Endodermal cell (in vitro differentiated cells): ENCODE measurements around the gene DCPS. TPM values are rescaled to one million over a fixed set of nuclear protein-coding genes. Genes with fewer than 3 reads are reported as not detected.

ENCODE experiments used
- DNase-seq: peaks from one replicate; pipeline ENCODE4 v3.0.0-alpha.2; 2017
- H3K27ac ChIP-seq: 2 replicates; pipeline ENCODE4 v1.5.1; 2013; ENCODE audit warnings: mild to moderate bottlenecking, low read depth, low read length, moderate library complexity
- H3K27me3 ChIP-seq: 2 replicates; pipeline ENCODE4 v1.6.1; 2013; ENCODE audit warnings: mild to moderate bottlenecking, low read length, moderate library complexity; ENCODE audit not compliant: insufficient read depth, control insufficient read depth, poor library complexity, severe bottlenecking
- H3K36me3 ChIP-seq: 2 replicates; pipeline ENCODE4 v1.7.0; 2013; ENCODE audit warnings: mild to moderate bottlenecking, low read length, moderate library complexity; ENCODE audit not compliant: control insufficient read depth, insufficient read depth
- H3K4me1 ChIP-seq: one replicate; pipeline ENCODE4 v1.7.0; 2013; ENCODE audit warnings: low read length; ENCODE audit not compliant: control insufficient read depth, insufficient read depth
- H3K4me3 ChIP-seq: 2 replicates; pipeline ENCODE4 v1.5.1; 2013; ENCODE audit warnings: mild to moderate bottlenecking, low read length, moderate library complexity
- H3K9ac ChIP-seq: 2 replicates; pipeline ENCODE4 v1.6.1; 2013; ENCODE audit warnings: mild to moderate bottlenecking, low read length, moderate library complexity; ENCODE audit not compliant: poor library complexity, severe bottlenecking; ENCODE audit errors: extremely low read depth
- H3K9me3 ChIP-seq: 2 replicates; pipeline ENCODE4 v1.6.1; 2013; ENCODE audit warnings: mild to moderate bottlenecking, low read length, moderate library complexity; ENCODE audit not compliant: control insufficient read depth
- H3K27ac Mint-ChIP-seq: 2 replicates; pipeline ENCODE4 v1.8.0; 2020; ENCODE audit warnings: mixed read lengths
- H3K27me3 Mint-ChIP-seq: 2 replicates; pipeline ENCODE4 v1.8.0; 2021; ENCODE audit warnings: mild to moderate bottlenecking, mixed read lengths; ENCODE audit not compliant: insufficient read depth
- H3K36me3 Mint-ChIP-seq: 2 replicates; pipeline ENCODE4 v1.8.0; 2020; ENCODE audit warnings: low read depth, mixed read lengths
- H3K4me1 Mint-ChIP-seq: 2 replicates; pipeline ENCODE4 v1.8.0; 2020; ENCODE audit warnings: mixed read lengths
- H3K4me3 Mint-ChIP-seq: 2 replicates; pipeline ENCODE4 v1.8.0; 2020; ENCODE audit warnings: mild to moderate bottlenecking, moderate library complexity, mixed read lengths
- H3K9me3 Mint-ChIP-seq: 2 replicates; pipeline ENCODE4 v1.8.0; 2020; ENCODE audit warnings: mild to moderate bottlenecking, mixed read lengths
- CTCF ChIP-seq: fragments of 200-600 bp; sonication (generic); conservative IDR thresholded peaks from 2 replicates; pipeline ENCODE4 v1.5.0; 2021; ENCODE audit warnings: antibody characterized with exemption, mild to moderate bottlenecking
- WGBS, 2 experiments: methylation state at CpG; one replicate each; pipeline versions ENCODE4 v1.1.5 to v1.1.7; 2013; ENCODE audit warnings: missing lambda C conversion rate in 2 of 2, mixed read lengths in 1 of 2; ENCODE audit not compliant: insufficient coverage in 1 of 2, insufficient read length in 1 of 2; 5-methylcytosine and 5-hydroxymethylcytosine counted together
- total RNA-seq, 2 donors: library from RNA; stranded (reverse); fragmentation: NEBNext Ultra II Directional in 1 of 2; extraction: Animal tissue kit (Norgen Biotek cat#: 25700) in 1 of 2; gene quantifications; 2 replicates in 1 of 2; 3 replicates in 1 of 2; pipeline ENCODE4 v1.2.1, GENCODE V29; 2021

The DCPS gene
- total RNA-seq, 2 donors from 2014 or later = 19.0 to 22.6 TPM

- DNase-seq = no peak
- H3K9me3 Mint-ChIP-seq = no peaks in the 10 kb centered on the region
- H3K27ac Mint-ChIP-seq = peak overlapping the region; percentile 53
- H3K36me3 Mint-ChIP-seq = peaks cover 14% of the 10 kb centered on the region
- no peaks in the 10 kb centered on the region for H3K9me3 ChIP-seq
- 94 to 96% methylated on average over 9 to 12 of the region's 12 CpGs for WGBS, 2 experiments
- no peaks in the 10 kb centered on the region for H3K36me3 ChIP-seq
- H3K27me3 ChIP-seq = no peaks in the 10 kb centered on the region
- H3K27ac ChIP-seq = no peak overlapping the region
- no peaks in the 10 kb centered on the region for H3K27me3 Mint-ChIP-seq
- H3K9ac ChIP-seq = no peak overlapping the region
- H3K4me1 Mint-ChIP-seq = peaks cover 3% of the 10 kb centered on the region
- no peaks in the 10 kb centered on the region for H3K4me1 ChIP-seq
- no peak for TF ChIP-seq CTCF
- no peak overlapping the region for H3K4me3 Mint-ChIP-seq
- H3K4me3 ChIP-seq = no peak overlapping the region
Observed at GRCh38 chr11:126328444-126328843, 24.6 kb downstream of the DCPS start.

GRCh38 chr11:126328938-126329643 lies 25.2 kb downstream of the DCPS start:
- Histone ChIP-seq H3K9me3 (no peaks in the 10 kb centered on the region), H3K4me1 (no peaks in the 10 kb centered on the region), H3K9ac (no peak overlapping the region), H3K36me3 (no peaks in the 10 kb centered on the region), H3K4me3 (no peak overlapping the region), H3K27ac (no peak overlapping the region), H3K27me3 (no peaks in the 10 kb centered on the region)
- TF ChIP-seq CTCF = no peak
- Mint-ChIP-seq H3K27me3 (no peaks in the 10 kb centered on the region), H3K36me3 (peaks cover 14% of the 10 kb centered on the region), H3K27ac (peak overlapping the region; percentile 53), H3K4me1 (peaks cover 3% of the 10 kb centered on the region), H3K4me3 (no peak overlapping the region), H3K9me3 (no peaks in the 10 kb centered on the region)
- 73 to 93% methylated on average over 8 to 9 of the region's 9 CpGs for WGBS, 2 experiments
- DNase-seq = no peak

DNA sequence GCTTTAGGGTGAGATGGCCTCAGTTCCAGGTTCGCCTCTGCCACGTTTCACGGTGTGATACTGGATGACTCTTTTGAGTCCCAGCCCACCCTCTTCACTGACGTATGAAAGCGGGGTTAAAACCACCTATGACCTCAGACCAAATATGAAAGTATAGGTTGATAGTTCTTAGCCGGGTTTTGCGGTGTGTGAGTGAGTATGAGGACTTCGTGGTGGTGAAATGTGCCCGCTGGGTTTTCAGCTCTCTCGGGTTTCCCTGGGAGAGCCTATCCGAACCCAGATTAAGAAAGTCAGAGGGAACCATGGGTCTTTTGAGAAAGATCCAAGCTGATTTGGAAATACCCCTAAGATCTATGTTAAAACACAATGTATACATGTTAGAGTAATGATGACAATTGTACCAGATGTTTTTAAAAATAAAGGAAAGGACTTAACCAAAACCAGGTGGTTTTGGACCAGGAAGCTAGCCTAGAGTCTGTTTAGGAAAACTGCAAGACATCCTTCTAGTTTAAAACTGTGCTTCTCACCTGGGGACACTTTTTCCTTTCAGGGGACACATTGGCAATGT lies 25.9 kb downstream of the DCPS start:
- H3K27ac ChIP-seq = no peak overlapping the region
- H3K27ac Mint-ChIP-seq = no peak overlapping the region
- H3K4me1 Mint-ChIP-seq = peaks cover 3% of the 10 kb centered on the region
- DNase-seq = no peak
- 95 to 97% methylated on average over 6 to 11 of the region's 11 CpGs for WGBS, 2 experiments
- H3K9ac ChIP-seq = no peak overlapping the region
- H3K36me3 ChIP-seq = no peaks in the 10 kb centered on the region
- peaks cover 13% of the 10 kb centered on the region for H3K36me3 Mint-ChIP-seq
- no peaks in the 10 kb centered on the region for H3K27me3 Mint-ChIP-seq
- H3K27me3 ChIP-seq = no peaks in the 10 kb centered on the region
- H3K4me3 ChIP-seq = no peak overlapping the region
- TF ChIP-seq CTCF = no peak
- no peaks in the 10 kb centered on the region for H3K9me3 Mint-ChIP-seq
- no peaks in the 10 kb centered on the region for H3K4me1 ChIP-seq
- H3K4me3 Mint-ChIP-seq = no peak overlapping the region
- no peaks in the 10 kb centered on the region for H3K9me3 ChIP-seq
